Esophagus (tissue), 2 donors: ENCODE data around the gene TSPAN9. TPM values are rescaled to one million over a fixed set of nuclear protein-coding genes. Genes with fewer than 3 reads are reported as not detected.

Experiments
- H3K27ac ChIP-seq, 2 donors: one replicate each; pipeline ENCODE4 v1.5.1; 2013; ENCODE audit warnings: low read depth in 2 of 2, mild to moderate bottlenecking in 2 of 2, inconsistent platforms in 1 of 2, low read length in 1 of 2, moderate library complexity in 1 of 2
- H3K27me3 ChIP-seq, 2 donors: one replicate each; pipeline ENCODE4 v1.6.1; 2013; ENCODE audit warnings: low read length in 2 of 2, control low read depth in 1 of 2, mild to moderate bottlenecking in 1 of 2; ENCODE audit not compliant: insufficient read depth in 2 of 2, control insufficient read depth in 1 of 2
- H3K36me3 ChIP-seq, 2 donors: one replicate each; pipeline ENCODE4 v1.6.1; 2013; ENCODE audit warnings: low read length in 1 of 2; ENCODE audit not compliant: control insufficient read depth in 2 of 2, insufficient read depth in 2 of 2
- H3K4me1 ChIP-seq, 2 donors: one replicate each; pipeline ENCODE4 v1.6.1; 2013; ENCODE audit warnings: low read length in 1 of 2; ENCODE audit not compliant: control insufficient read depth in 2 of 2, insufficient read depth in 2 of 2
- H3K4me3 ChIP-seq, 2 donors: one replicate each; pipeline ENCODE4 v1.5.1; 2013; ENCODE audit warnings: low read length in 2 of 2, mild to moderate bottlenecking in 2 of 2, low read depth in 1 of 2, moderate library complexity in 1 of 2
- H3K9me3 ChIP-seq, 2 donors: one replicate each; pipeline ENCODE4 v1.6.1; 2013; ENCODE audit warnings: mild to moderate bottlenecking in 2 of 2, low read depth in 1 of 2, low read length in 1 of 2, moderate library complexity in 1 of 2; ENCODE audit not compliant: control insufficient read depth in 2 of 2, insufficient read depth in 1 of 2
- WGBS, 2 donors: extraction: QIAGEN DNeasy Blood & Tissue Kit; methylation state at CpG; one replicate each; pipeline ENCODE4 v1.1.7; 2013; 5-methylcytosine and 5-hydroxymethylcytosine counted together
- polyA plus RNA-seq, 2 donors: library from polyadenylated mRNA; stranded (reverse); fragments of 200-250 nt; gene quantifications; one replicate each; pipeline ENCODE4 v1.2.3, GENCODE V29; 2013
- donor health status: healthy with polysubstance abuse.
- donor health status: Bipolar disorder and iron deficiency.

TSPAN9 gene
- polyA plus RNA-seq, 2 donors = 8.2 to 9.2 TPM

GRCh38 chr12:3204143-3204542, 127.0 kb downstream of the TSPAN9 start:
- Histone ChIP-seq H3K4me3 (no peak overlapping the region), H3K27ac (no peak overlapping the region), H3K4me1 (peaks cover 9 to 23% of the 10 kb centered on the region in 2 donors), H3K9me3 (no peaks in the 10 kb centered on the region), H3K27me3 (no peaks in the 10 kb centered on the region), H3K36me3 (no peaks in the 10 kb centered on the region)
- WGBS, 2 donors = 58 to 75% methylated on average over 10 of the region's 10 CpGs

GRCh38 chr12:3204730-3205531, 127.8 kb downstream of the TSPAN9 start:
- Histone ChIP-seq H3K4me3 (no peak overlapping the region), H3K27me3 (no peaks in the 10 kb centered on the region), H3K36me3 (no peaks in the 10 kb centered on the region), H3K9me3 (no peaks in the 10 kb centered on the region), H3K27ac (no peak overlapping the region), H3K4me1 (peaks cover 4 to 17% of the 10 kb centered on the region in 2 donors)
- WGBS, 2 donors = 86% methylated on average over 16 of the region's 16 CpGs

GRCh38 chr12:3205742-3206519, 128.8 kb downstream of the TSPAN9 start:
- Histone ChIP-seq H3K4me1 (peaks cover 0 to 16% of the 10 kb centered on the region in 2 donors), H3K36me3 (no peaks in the 10 kb centered on the region), H3K27ac (no peak overlapping the region), H3K9me3 (no peaks in the 10 kb centered on the region), H3K27me3 (no peaks in the 10 kb centered on the region), H3K4me3 (no peak overlapping the region)
- 70 to 75% methylated on average over 13 of the region's 13 CpGs for WGBS, 2 donors

- peaks cover 0 to 16% of the 10 kb centered on the region in 2 donors for H3K4me1 ChIP-seq
- WGBS, 2 donors = 92 to 93% methylated on average over 5 of the region's 5 CpGs
- no peaks in the 10 kb centered on the region for H3K36me3 ChIP-seq
- no peak overlapping the region for H3K27ac ChIP-seq
- H3K27me3 ChIP-seq = no peaks in the 10 kb centered on the region
- no peak overlapping the region for H3K4me3 ChIP-seq
- H3K9me3 ChIP-seq = no peaks in the 10 kb centered on the region
Measured at GRCh38 chr12:3206536-3207072, 129.4 kb downstream of the TSPAN9 start.

GRCh38 chr12:3207175-3207574, 130.0 kb downstream of the TSPAN9 start:
- no peaks in the 10 kb centered on the region for H3K27me3 ChIP-seq
- H3K4me3 ChIP-seq = no peak overlapping the region
- no peaks in the 10 kb centered on the region for H3K36me3 ChIP-seq
- H3K27ac ChIP-seq = no peak overlapping the region
- peaks cover 0 to 16% of the 10 kb centered on the region in 2 donors for H3K4me1 ChIP-seq
- WGBS, 2 donors = 84 to 86% methylated on average over 7 of the region's 7 CpGs
- no peaks in the 10 kb centered on the region for H3K9me3 ChIP-seq

GRCh38 chr12:3207858-3208257, 130.7 kb downstream of the TSPAN9 start:
- H3K4me1 ChIP-seq = peaks cover 0 to 16% of the 10 kb centered on the region in 2 donors
- H3K9me3 ChIP-seq = no peaks in the 10 kb centered on the region
- WGBS, 2 donors = 86 to 87% methylated on average over 13 of the region's 13 CpGs
- no peaks in the 10 kb centered on the region for H3K27me3 ChIP-seq
- no peak overlapping the region for H3K4me3 ChIP-seq
- H3K36me3 ChIP-seq = no peaks in the 10 kb centered on the region
- H3K27ac ChIP-seq = no peak overlapping the region

- no peaks in the 10 kb centered on the region for H3K27me3 ChIP-seq
- 75 to 79% methylated on average over 9 of the region's 9 CpGs for WGBS, 2 donors
Measured at GRCh38 chr12:3213188-3213587, 136.0 kb downstream of the TSPAN9 start.

GRCh38 chr12:3213768-3214167, 136.6 kb downstream of the TSPAN9 start:
- Histone ChIP-seq H3K36me3 (peaks cover 0 to 3% of the 10 kb centered on the region in 2 donors), H3K9me3 (no peaks in the 10 kb centered on the region), H3K27ac (no peak overlapping the region), H3K4me1 (peaks cover 0 to 25% of the 10 kb centered on the region in 2 donors), H3K4me3 (no peak overlapping the region), H3K27me3 (no peaks in the 10 kb centered on the region)
- 87 to 93% methylated on average over 5 of the region's 5 CpGs for WGBS, 2 donors

More at GRCh38 chr12:3213188-3213587, 136.0 kb downstream of the TSPAN9 start:
- H3K4me3 ChIP-seq = no peak overlapping the region
- H3K36me3 ChIP-seq = peaks cover 0 to 3% of the 10 kb centered on the region in 2 donors
- H3K9me3 ChIP-seq = no peaks in the 10 kb centered on the region
- H3K4me1 ChIP-seq = peaks cover 0 to 22% of the 10 kb centered on the region in 2 donors
- no peak overlapping the region for H3K27ac ChIP-seq

- 59 to 67% methylated on average over 20 of the region's 20 CpGs for WGBS, 2 donors
- H3K4me1 ChIP-seq = peaks cover 0 to 30% of the 10 kb centered on the region in 2 donors
- H3K9me3 ChIP-seq = no peaks in the 10 kb centered on the region
- H3K36me3 ChIP-seq = peaks cover 0 to 3% of the 10 kb centered on the region in 2 donors
- H3K27ac ChIP-seq = peak overlapping the region in 1 of 2 donors; percentile 56
- no peak overlapping the region for H3K4me3 ChIP-seq
- H3K27me3 ChIP-seq = no peaks in the 10 kb centered on the region
Measured at GRCh38 chr12:3214526-3215365, 137.6 kb downstream of the TSPAN9 start.
